Measurements from ENCODE around the gene RUSC1.
"Not testable (repeated sequence)": the region's sequence is repeated elsewhere in the genome, so short reads cannot be mapped to it uniquely, and the experiment has no call there.

The RUSC1 gene

GRCh38 chr1:155324717-155325602 lies 4.3 kb downstream of the RUSC1 start:
- DNase-seq = peak; percentile 41

GRCh38 chr1:155325603-155325893 lies 4.9 kb downstream of the RUSC1 start:
- DNase-seq = no peak

- DNase-seq = no peak
Measured at GRCh38 chr1:155326020-155326526, 5.4 kb downstream of the RUSC1 start.

GRCh38 chr1:155326631-155327037 lies 5.9 kb downstream of the RUSC1 start:
- no peak for DNase-seq

GRCh38 chr1:155327981-155328380 lies 7.3 kb downstream of the RUSC1 start:
- no peak for DNase-seq

GRCh38 chr1:155328856-155329255 lies 8.2 kb downstream of the RUSC1 start:
- not testable (repeated sequence) for DNase-seq

- DNase-seq = no peak
Measured at GRCh38 chr1:155329980-155330598, 9.4 kb downstream of the RUSC1 start.

GRCh38 chr1:155334962-155335361 lies 14.3 kb downstream of the RUSC1 start:
- no peak for DNase-seq

GRCh38 chr1:155339515-155340097 lies 18.9 kb downstream of the RUSC1 start:
- no peak for DNase-seq

- no peak for DNase-seq
Measured at GRCh38 chr1:155342842-155343241, 22.1 kb downstream of the RUSC1 start.

GRCh38 chr1:155352631-155353030 lies 31.9 kb downstream of the RUSC1 start:
- DNase-seq = no peak

- DNase-seq = no peak
Measured at GRCh38 chr1:155360051-155360450, 39.4 kb downstream of the RUSC1 start.

GRCh38 chr1:155379180-155379579 lies 58.5 kb downstream of the RUSC1 start:
- no peak for DNase-seq

- peak; percentile 8 for DNase-seq
Measured at GRCh38 chr1:155379631-155380090, 59.0 kb downstream of the RUSC1 start.

All from NCI-H1105 treated with DMSO at 0.1 percent for 48 hours (cell line).